ENCODE data around the gene DPYSL4.

DPYSL4 gene

GRCh38 chr10:132233501-132234085 lies 46.8 kb downstream of the DPYSL4 start:
- no peak overlapping the region for H3K4me3 ChIP-seq (replicated peaks; ENCODE audit: low read depth, low read length)
- TF ChIP-seq CTCF (IDR thresholded peaks at IDR 0.05; ENCODE audit: low read length, missing control alignments): no peak
- DNase-seq (ENCODE audit: low read depth): no peak

- H3K4me3 ChIP-seq (replicated peaks; ENCODE audit: low read depth, low read length): no peak overlapping the region
- no peak for TF ChIP-seq CTCF (IDR thresholded peaks at IDR 0.05; ENCODE audit: low read length, missing control alignments)
- no peak for DNase-seq (ENCODE audit: low read depth)
Observed at GRCh38 chr10:132234860-132235259, 48.1 kb downstream of the DPYSL4 start.

- no peak for DNase-seq (ENCODE audit: low read depth)
- H3K4me3 ChIP-seq (replicated peaks; ENCODE audit: low read depth, low read length): no peak overlapping the region
Observed at GRCh38 chr10:132236161-132236560, 49.4 kb downstream of the DPYSL4 start.

GRCh38 chr10:132236881-132237280 lies 50.1 kb downstream of the DPYSL4 start:
- DNase-seq (ENCODE audit: low read depth): no peak
- no peak for TF ChIP-seq CTCF (IDR thresholded peaks at IDR 0.05; ENCODE audit: low read length, missing control alignments)
- H3K4me3 ChIP-seq (replicated peaks; ENCODE audit: low read depth, low read length): no peak overlapping the region

More at GRCh38 chr10:132236161-132236560, 49.4 kb downstream of the DPYSL4 start:
- no peak for TF ChIP-seq CTCF (IDR thresholded peaks at IDR 0.05; ENCODE audit: low read length, missing control alignments)

GRCh38 chr10:132237396-132237795 lies 50.6 kb downstream of the DPYSL4 start:
- TF ChIP-seq CTCF (IDR thresholded peaks at IDR 0.05; ENCODE audit: low read length, missing control alignments): no peak
- no peak for DNase-seq (ENCODE audit: low read depth)
- no peak overlapping the region for H3K4me3 ChIP-seq (replicated peaks; ENCODE audit: low read depth, low read length)

- TF ChIP-seq CTCF (IDR thresholded peaks at IDR 0.05; ENCODE audit: low read length, missing control alignments): no peak
- no peak for DNase-seq (ENCODE audit: low read depth)
Observed at GRCh38 chr10:132237871-132238270, 51.1 kb downstream of the DPYSL4 start.

More at GRCh38 chr10:132237871-132238270, 51.1 kb downstream of the DPYSL4 start:
- no peak overlapping the region for H3K4me3 ChIP-seq (replicated peaks; ENCODE audit: low read depth, low read length)

All from fibroblast of pulmonary artery (primary cell).